HG03159 (cell line): ENCODE results near the gene LRRC53.

ENCODE experiments used
- ATAC-seq: cut with Tn5 transposase; IDR thresholded peaks from one replicate; pipeline ENCODE4 v1.9.1; 2021; ENCODE audit warnings: mild to moderate bottlenecking, moderate library complexity; ENCODE audit not compliant: unreplicated experiment

LRRC53 gene

DNA sequence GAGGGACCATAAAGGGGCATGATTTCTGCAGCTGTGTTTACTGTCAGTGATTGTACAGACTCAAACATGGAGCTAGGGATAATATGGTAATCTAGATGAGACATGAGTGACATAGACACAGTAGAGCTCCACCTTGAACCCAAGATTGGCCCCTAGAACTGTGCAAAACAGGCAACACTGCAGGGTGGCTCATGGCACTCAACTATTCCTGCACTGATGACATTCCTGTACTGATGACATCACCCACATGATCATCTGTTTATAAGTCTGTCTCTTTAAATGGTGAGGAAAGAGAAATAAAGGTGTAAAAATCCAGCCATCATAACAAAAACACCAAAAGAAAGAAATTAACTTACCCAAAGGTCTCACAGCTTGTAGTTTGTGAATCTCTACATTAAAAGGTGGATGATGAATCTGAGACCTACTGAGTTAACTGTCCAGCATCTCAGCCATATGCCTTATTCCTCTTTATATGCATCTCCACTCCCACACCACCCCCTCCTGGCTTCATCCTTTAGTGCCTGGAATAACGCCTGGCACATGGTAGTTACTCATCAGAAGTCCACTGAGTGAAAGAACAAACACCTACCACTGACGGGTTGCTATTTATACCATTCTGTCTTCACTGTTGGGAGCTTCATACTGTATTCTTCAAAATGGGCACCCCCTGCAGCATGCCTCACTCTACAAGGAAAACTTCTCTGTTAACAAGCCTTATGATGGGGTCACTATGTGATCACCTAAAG, at the start of gene LRRC53:
LRRC53 (minus strand) TSS at position 442 of the 746 bp plus-strand sequence. CDS start 29,262 bp downstream, outside the sequence.
- ATAC-seq = no peak

DNA sequence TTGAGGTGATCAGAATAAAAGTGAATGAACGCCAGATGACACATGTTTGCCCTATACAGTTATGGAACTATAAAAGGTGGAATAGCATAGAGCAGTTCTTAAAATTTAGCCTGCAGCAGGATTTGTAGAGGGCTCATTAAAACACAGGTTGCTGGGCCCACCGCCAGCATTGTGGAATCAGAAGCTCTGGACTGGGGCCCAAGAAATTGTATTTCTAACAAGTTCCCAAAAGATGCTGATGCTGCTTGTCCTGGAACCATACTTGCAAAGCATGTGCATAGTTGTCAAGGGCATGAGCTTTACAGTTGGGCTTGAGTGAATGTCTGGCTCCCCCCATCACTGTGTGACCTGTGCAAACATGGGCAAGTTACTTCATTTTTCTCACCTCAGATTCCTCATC, 37.5 kb upstream of the LRRC53 start:
- ATAC-seq = no peak

GRCh38 chr1:74548961-74549750, 36.7 kb upstream of the LRRC53 start:
- ATAC-seq = no peak

DNA sequence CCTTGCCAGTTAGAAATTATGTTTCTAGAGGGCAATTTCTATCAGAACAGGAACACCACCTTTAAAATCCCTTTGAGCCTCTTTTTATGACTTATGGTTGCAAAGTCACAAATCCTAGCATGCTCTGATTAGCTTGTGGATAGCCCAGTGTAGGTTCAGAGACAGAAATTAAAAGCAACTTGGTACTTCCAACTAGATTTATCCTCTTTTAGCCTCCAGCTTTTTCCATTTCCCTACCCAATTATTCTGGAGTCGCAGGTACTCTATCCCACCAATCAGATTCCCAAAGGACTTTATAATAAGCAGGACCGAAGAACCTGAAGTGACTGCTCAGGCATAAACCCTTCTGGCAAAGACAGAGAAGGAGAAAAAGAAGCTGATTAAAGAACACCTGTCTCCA, 33.4 kb upstream of the LRRC53 start:
- no peak for ATAC-seq

DNA sequence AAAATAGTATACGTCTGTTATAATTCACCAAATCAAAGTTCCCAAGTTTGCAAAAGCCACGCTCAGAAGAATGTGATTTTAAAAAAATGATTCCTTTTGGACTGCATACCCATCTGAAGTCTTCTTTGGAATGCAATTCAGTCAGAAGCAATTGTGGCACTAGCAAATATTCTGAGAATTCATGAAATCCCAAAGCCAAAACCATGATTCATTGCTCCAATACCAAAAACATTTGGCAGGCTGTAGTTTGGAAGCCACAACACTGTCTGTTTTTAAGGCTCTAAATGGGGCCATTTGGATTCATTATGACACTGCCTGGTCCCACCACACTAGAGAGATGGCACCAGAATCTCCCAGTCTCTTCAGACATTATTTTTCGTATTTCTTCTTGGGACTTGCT, 21.8 kb upstream of the LRRC53 start:
- ATAC-seq = no peak

- ATAC-seq = no peak
Observed at GRCh38 chr1:74531796-74532195, 19.4 kb upstream of the LRRC53 start.

- ATAC-seq = no peak
Observed at GRCh38 chr1:74530892-74531291, 18.5 kb upstream of the LRRC53 start.

DNA sequence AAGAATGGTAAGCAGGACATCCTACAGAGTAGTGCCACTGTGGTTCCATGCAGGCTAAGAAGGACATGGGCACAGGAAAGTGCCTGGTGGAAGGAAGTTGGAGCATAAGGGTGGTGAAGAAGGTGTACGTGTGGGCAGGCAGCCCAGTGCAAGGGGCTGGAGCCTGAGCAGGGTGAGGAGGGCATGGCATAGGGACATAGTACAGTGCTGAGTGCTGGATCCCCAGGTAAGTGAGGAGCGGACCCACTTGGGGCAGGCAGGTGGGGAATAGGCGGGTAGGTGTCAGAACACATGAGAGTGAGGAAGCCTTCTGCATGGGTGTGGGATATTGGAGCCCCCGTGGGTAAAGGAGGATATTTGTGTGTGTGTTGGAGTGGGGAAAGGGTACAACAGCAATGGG, 15.7 kb upstream of the LRRC53 start:
- ATAC-seq = no peak

GRCh38 chr1:74526708-74527107, 14.3 kb upstream of the LRRC53 start:
- ATAC-seq = no peak

- ATAC-seq = no peak
Observed at GRCh38 chr1:74523873-74524480, 11.6 kb upstream of the LRRC53 start.

DNA sequence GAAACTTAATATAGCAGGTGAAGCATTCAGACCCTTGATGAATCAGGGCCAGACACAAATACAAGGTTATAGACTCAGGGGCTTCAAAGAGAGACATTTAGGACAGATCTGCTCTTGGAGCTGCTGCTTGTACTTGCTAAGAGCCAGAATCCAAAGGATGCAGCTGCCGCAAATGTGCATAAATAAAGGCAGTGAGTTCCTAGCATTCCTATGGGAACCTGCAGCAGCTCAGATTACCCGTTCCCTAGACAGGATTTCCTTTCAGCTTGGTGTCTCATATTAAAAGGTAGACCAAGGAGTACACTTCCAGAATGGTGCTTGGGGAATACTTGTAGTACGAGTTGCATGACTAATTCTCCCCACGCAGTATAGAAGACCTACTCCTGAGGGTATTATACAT, 9.7 kb upstream of the LRRC53 start:
- no peak for ATAC-seq

- ATAC-seq = peak; percentile 80
Observed at GRCh38 chr1:74517599-74518051, 5.2 kb upstream of the LRRC53 start.

- no peak for ATAC-seq
Observed at GRCh38 chr1:74513411-74514300, 1.2 kb upstream of the LRRC53 start.

DNA sequence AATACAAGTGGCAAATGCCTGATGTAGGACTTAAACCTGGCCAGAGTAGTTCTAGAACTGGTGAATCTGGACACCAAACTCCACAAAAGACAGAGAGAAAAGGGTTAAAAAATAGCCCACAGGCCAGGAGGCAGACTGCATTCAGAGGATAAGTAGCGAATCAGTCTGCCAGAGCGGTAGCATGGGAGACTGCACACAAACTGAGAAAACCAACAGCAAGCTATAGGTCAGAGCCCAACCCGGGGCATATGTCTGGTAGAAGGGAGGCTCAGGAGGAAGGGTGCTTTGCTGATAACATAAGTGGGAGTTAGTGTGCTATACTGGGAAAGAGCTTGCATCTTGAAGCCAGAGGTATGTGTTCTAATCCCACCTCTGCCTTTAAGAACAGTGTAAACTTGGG, 4.0 kb downstream of the LRRC53 start:
- ATAC-seq = no peak

DNA sequence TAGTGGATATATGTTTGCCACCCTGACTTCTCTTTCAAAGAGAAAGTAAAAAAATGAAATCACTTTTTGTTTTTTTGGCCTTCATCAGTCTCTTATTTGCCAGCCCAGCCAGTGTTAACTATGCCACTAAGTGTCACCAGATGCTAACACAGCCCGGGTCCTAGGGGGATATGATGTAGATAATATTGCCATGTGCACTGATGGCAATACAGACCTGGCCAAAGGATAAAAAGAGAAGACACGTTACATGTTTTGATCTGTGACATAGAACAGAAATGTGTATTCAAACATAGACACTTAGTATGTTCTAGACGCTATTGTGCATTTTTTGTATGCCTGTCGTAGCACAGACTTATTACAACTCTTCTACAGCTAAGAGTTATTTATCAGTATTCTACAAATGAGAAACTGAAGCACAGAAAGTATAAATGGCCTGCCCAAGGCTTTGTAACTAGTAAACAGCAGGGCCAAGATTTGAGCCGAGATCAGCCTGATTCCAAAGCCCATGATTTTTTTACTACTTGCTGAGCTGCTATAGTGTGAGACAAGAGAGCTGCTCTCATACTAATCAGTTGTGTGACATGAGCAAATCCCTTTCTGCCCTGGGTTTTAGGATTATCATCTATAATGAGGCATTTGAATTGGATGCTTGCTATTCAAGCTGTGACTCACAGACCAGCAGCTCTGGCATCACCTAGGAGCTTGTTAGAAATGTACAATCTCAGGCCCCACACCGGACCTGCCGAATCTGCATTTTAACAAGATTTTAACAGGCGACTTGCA, 6.3 kb downstream of the LRRC53 start:
- no peak for ATAC-seq

- no peak for ATAC-seq
Observed at GRCh38 chr1:74504933-74505512, 7.4 kb downstream of the LRRC53 start.

- ATAC-seq = peak; percentile 89
Observed at GRCh38 chr1:74504125-74504932, 8.1 kb downstream of the LRRC53 start.

GRCh38 chr1:74502858-74503257, 9.6 kb downstream of the LRRC53 start:
- no peak for ATAC-seq

- no peak for ATAC-seq
Observed at GRCh38 chr1:74502432-74502831, 10.0 kb downstream of the LRRC53 start.
